Neural cell (in vitro differentiated cells): ENCODE measurements around the gene GRIP1. TPM values are rescaled to one million over a fixed set of nuclear protein-coding genes. Genes with fewer than 3 reads are reported as not detected.

ENCODE experiments used
- H2AFZ ChIP-seq: fragments of 200-600, 300-800 bp; sonication (generic), shearing (Covaris generic); 2 replicates; pipeline ENCODE4 v1.6.0; 2014; ENCODE audit warnings: low read depth, mild to moderate bottlenecking, antibody characterized with exemption, low read length, moderate library complexity
- H3F3A ChIP-seq: fragments of 200-600 bp; shearing (Covaris generic); 2 replicates; pipeline ENCODE4 v1.6.1; 2016; ENCODE audit warnings: mild to moderate bottlenecking, moderate library complexity, mixed read lengths, antibody characterized with exemption, low read length; ENCODE audit not compliant: insufficient read depth, poor library complexity, severe bottlenecking
- H3K27ac ChIP-seq: fragments of 200-600, 300-800 bp; sonication (generic), shearing (Covaris generic); 2 replicates; pipeline ENCODE4 v1.5.1; 2014; ENCODE audit warnings: mild to moderate bottlenecking, low read length, moderate library complexity
- H3K27me3 ChIP-seq: fragments of 300-800, 200-600 bp; sonication (generic), shearing (Covaris generic); 2 replicates; pipeline ENCODE4 v1.6.0; 2014; ENCODE audit warnings: mild to moderate bottlenecking, low read depth, low read length, moderate library complexity; ENCODE audit not compliant: insufficient read depth
- H3K36me3 ChIP-seq: fragments of 300-800, 200-600 bp; sonication (generic), shearing (Covaris generic); 2 replicates; pipeline ENCODE4 v1.5.1; 2014; ENCODE audit warnings: mild to moderate bottlenecking, antibody characterized with exemption, low read length, moderate library complexity; ENCODE audit not compliant: insufficient read depth
- H3K4me2 ChIP-seq: fragments of 300-800, 200-600 bp; sonication (generic), shearing (Covaris generic); 2 replicates; pipeline ENCODE4 v1.6.0; 2014; ENCODE audit warnings: mild to moderate bottlenecking, low read length
- H3K4me3 ChIP-seq: fragments of 300-800, 200-600 bp; sonication (generic), shearing (Covaris generic); 2 replicates; pipeline ENCODE4 v1.5.1; 2014; ENCODE audit warnings: mild to moderate bottlenecking, low read length, moderate library complexity
- H3K79me2 ChIP-seq: fragments of 200-600 bp; shearing (Covaris generic); replicated peaks from 2 replicates; pipeline ENCODE4 v1.6.0; 2014; ENCODE audit warnings: mild to moderate bottlenecking, low read length, moderate library complexity; ENCODE audit not compliant: insufficient read depth
- H3K9ac ChIP-seq: fragments of 300-800, 200-600 bp; sonication (generic), shearing (Covaris generic); 2 replicates; pipeline ENCODE4 v1.6.1; 2016; ENCODE audit warnings: mild to moderate bottlenecking, low read length, mixed read lengths
- H3K9me2 ChIP-seq: fragments of 200-600 bp; shearing (Covaris generic); 2 replicates; pipeline ENCODE4 v1.6.1; 2016; ENCODE audit warnings: mild to moderate bottlenecking, low read length, mixed read lengths; ENCODE audit not compliant: insufficient read depth
- H3K9me3 ChIP-seq: fragments of 200-600, 300-800 bp; sonication (generic), shearing (Covaris generic); 2 replicates; pipeline ENCODE4 v1.6.1; 2016; ENCODE audit warnings: mild to moderate bottlenecking, mixed run types, low read length, moderate library complexity, mixed read lengths
- H4K20me1 ChIP-seq: fragments of 200-600 bp; shearing (Covaris generic); 2 replicates; pipeline ENCODE4 v1.6.1; 2016; ENCODE audit warnings: mild to moderate bottlenecking, mixed run types; ENCODE audit not compliant: insufficient read depth
- EP300 ChIP-seq: fragments of 450-650 bp; conservative IDR thresholded peaks from 2 replicates; pipeline ENCODE4 v1.6.1; 2014; ENCODE audit warnings: antibody characterized with exemption, mild to moderate bottlenecking, moderate library complexity; ENCODE audit not compliant: poor library complexity, severe bottlenecking
- EZH2 ChIP-seq: fragments of 200-600, 300-800 bp; shearing (Covaris generic), sonication (generic); IDR thresholded peaks from 2 replicates; pipeline ENCODE4 v1.6.1; 2014; ENCODE audit warnings: antibody characterized with exemption, low read length, borderline replicate concordance, mild to moderate bottlenecking; ENCODE audit not compliant: insufficient read depth, poor library complexity, severe bottlenecking
- MXI1 ChIP-seq: fragments of 450-650 bp; conservative IDR thresholded peaks from 2 replicates; pipeline ENCODE4 v1.6.1; 2014; ENCODE audit warnings: antibody characterized with exemption, mild to moderate bottlenecking; ENCODE audit not compliant: poor library complexity, severe bottlenecking
- POLR2AphosphoS5 ChIP-seq: IDR thresholded peaks from 2 replicates; pipeline ENCODE4 v1.6.1; 2012
- RAD21 ChIP-seq: fragments of 450-650 bp; conservative IDR thresholded peaks from 2 replicates; pipeline ENCODE4 v1.6.1; 2014; ENCODE audit warnings: antibody characterized with exemption, mild to moderate bottlenecking, moderate library complexity
- SMC3 ChIP-seq: fragments of 450-650 bp; conservative IDR thresholded peaks from 2 replicates; pipeline ENCODE4 v1.6.1; 2014; ENCODE audit warnings: antibody characterized with exemption, mild to moderate bottlenecking, moderate library complexity; ENCODE audit not compliant: poor library complexity
- TAF1 ChIP-seq: IDR thresholded peaks from 2 replicates; pipeline ENCODE4 v1.6.1; 2012; ENCODE audit warnings: low read depth
- polyA plus RNA-seq: library from polyadenylated mRNA; depleted of rRNA; stranded (reverse); fragments of >200 nt; gene quantifications from 2 replicates; pipeline ENCODE4 v1.2.3, GENCODE V29; 2014
- TF ChIP-seq, protein P1 (sequence below): IDR thresholded peaks from 2 replicates; pipeline ENCODE4 v1.6.1; 2012; ENCODE audit warnings: borderline replicate concordance
- TF ChIP-seq, protein P2 (sequence below): fragments of 450-650 bp; IDR thresholded peaks from 2 replicates; pipeline ENCODE4 v1.5.1; 2014; ENCODE audit warnings: antibody characterized with exemption, mild to moderate bottlenecking, moderate library complexity; ENCODE audit not compliant: poor library complexity, severe bottlenecking

GRIP1 gene
- polyA plus RNA-seq, 1 donor from 2014 or later, result 41.1 TPM

DNA sequence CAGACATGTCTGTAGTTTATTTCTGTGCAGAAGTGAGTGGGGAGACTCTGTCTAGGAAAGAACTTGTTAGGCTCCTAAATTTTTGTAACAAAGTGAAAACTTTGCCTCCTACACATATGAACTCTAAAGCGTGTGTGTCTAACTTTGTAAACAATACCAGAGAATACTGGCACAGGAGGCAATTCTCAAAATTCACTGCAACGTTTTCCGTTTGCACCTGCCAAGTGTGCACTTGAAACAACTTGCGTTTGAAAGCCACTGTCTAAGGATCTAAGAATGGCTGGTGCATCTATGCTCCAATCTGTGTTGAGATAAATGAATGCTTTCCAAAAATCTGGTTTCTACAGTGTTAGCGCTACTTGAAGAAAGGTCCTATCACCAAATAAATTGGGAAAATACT lies 15.3 kb downstream of the GRIP1 start:
- Histone ChIP-seq H3K27ac (no peak overlapping the region), H3K4me2 (no peak overlapping the region)
- TF ChIP-seq MXI1, result no peak
- no peak for TF ChIP-seq EZH2
- no peak for TF ChIP-seq EP300
- no peak for TF ChIP-seq RAD21
- TF ChIP-seq, protein P1, sequence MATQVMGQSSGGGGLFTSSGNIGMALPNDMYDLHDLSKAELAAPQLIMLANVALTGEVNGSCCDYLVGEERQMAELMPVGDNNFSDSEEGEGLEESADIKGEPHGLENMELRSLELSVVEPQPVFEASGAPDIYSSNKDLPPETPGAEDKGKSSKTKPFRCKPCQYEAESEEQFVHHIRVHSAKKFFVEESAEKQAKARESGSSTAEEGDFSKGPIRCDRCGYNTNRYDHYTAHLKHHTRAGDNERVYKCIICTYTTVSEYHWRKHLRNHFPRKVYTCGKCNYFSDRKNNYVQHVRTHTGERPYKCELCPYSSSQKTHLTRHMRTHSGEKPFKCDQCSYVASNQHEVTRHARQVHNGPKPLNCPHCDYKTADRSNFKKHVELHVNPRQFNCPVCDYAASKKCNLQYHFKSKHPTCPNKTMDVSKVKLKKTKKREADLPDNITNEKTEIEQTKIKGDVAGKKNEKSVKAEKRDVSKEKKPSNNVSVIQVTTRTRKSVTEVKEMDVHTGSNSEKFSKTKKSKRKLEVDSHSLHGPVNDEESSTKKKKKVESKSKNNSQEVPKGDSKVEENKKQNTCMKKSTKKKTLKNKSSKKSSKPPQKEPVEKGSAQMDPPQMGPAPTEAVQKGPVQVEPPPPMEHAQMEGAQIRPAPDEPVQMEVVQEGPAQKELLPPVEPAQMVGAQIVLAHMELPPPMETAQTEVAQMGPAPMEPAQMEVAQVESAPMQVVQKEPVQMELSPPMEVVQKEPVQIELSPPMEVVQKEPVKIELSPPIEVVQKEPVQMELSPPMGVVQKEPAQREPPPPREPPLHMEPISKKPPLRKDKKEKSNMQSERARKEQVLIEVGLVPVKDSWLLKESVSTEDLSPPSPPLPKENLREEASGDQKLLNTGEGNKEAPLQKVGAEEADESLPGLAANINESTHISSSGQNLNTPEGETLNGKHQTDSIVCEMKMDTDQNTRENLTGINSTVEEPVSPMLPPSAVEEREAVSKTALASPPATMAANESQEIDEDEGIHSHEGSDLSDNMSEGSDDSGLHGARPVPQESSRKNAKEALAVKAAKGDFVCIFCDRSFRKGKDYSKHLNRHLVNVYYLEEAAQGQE, result no peak
- no peak for TF ChIP-seq SMC3
- no peak for TF ChIP-seq TAF1
- TF ChIP-seq, protein P2, sequence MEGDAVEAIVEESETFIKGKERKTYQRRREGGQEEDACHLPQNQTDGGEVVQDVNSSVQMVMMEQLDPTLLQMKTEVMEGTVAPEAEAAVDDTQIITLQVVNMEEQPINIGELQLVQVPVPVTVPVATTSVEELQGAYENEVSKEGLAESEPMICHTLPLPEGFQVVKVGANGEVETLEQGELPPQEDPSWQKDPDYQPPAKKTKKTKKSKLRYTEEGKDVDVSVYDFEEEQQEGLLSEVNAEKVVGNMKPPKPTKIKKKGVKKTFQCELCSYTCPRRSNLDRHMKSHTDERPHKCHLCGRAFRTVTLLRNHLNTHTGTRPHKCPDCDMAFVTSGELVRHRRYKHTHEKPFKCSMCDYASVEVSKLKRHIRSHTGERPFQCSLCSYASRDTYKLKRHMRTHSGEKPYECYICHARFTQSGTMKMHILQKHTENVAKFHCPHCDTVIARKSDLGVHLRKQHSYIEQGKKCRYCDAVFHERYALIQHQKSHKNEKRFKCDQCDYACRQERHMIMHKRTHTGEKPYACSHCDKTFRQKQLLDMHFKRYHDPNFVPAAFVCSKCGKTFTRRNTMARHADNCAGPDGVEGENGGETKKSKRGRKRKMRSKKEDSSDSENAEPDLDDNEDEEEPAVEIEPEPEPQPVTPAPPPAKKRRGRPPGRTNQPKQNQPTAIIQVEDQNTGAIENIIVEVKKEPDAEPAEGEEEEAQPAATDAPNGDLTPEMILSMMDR, result no peak
- no peak for TF ChIP-seq POLR2AphosphoS5

DNA sequence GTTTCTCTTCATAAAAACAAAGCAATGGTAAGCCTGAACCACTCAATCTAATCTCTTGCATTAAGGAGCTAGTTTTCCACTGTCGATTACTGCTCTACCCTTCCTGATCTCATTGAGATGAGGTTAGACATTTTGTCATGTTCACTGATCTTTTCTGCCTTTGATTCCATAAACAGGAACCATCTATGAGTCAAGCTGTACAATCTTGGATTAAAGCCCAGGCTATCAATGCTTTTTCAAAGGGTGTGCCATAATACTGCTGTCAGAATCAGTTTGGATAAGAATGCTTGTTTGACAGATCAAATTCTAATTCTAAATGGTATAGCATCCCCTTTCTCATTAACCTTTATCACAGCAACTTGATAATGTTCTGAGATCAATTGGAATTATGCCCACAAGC lies 16.1 kb downstream of the GRIP1 start:
- no peaks in the 10 kb centered on the region for H3K9me3 ChIP-seq
- no peaks in the 10 kb centered on the region for H3K36me3 ChIP-seq
- no peak overlapping the region for H3K9ac ChIP-seq
- H4K20me1 ChIP-seq, result no peaks in the 10 kb centered on the region
- H3K4me2 ChIP-seq, result no peak overlapping the region
- no peaks in the 10 kb centered on the region for H3F3A ChIP-seq
- TF ChIP-seq POLR2AphosphoS5 (no peak), TAF1 (no peak), EZH2 (no peak), RAD21 (no peak), MXI1 (no peak), EP300 (no peak), SMC3 (no peak)
- TF ChIP-seq, protein P1, result no peak
- TF ChIP-seq, protein P2, result no peak
- H3K27ac ChIP-seq, result no peak overlapping the region
- no peaks in the 10 kb centered on the region for H3K27me3 ChIP-seq
- H2AFZ ChIP-seq, result no peak overlapping the region
- H3K79me2 ChIP-seq, result peaks cover 4% of the 10 kb centered on the region
- H3K4me3 ChIP-seq, result no peak overlapping the region
- H3K9me2 ChIP-seq, result no peaks in the 10 kb centered on the region

More for the DNA sequence above, 15.3 kb downstream of the GRIP1 start:
- H3K79me2 ChIP-seq, result peaks cover 4% of the 10 kb centered on the region
- no peaks in the 10 kb centered on the region for H3K9me2 ChIP-seq
- H3K9ac ChIP-seq, result no peak overlapping the region
- H2AFZ ChIP-seq, result no peak overlapping the region
- no peaks in the 10 kb centered on the region for H3F3A ChIP-seq
- H3K4me3 ChIP-seq, result no peak overlapping the region
- H4K20me1 ChIP-seq, result no peaks in the 10 kb centered on the region
- H3K9me3 ChIP-seq, result no peaks in the 10 kb centered on the region
- H3K27me3 ChIP-seq, result no peaks in the 10 kb centered on the region
- H3K36me3 ChIP-seq, result no peaks in the 10 kb centered on the region
